Fibroblast of lung (primary cell): ENCODE data around the gene TUG1. TPM values are rescaled to one million over a fixed set of nuclear protein-coding genes. Genes with fewer than 3 reads are reported as not detected.

ENCODE experiments used
- DNase-seq, 2 donors: peaks; one replicate each; pipeline versions ENCODE4 v3.0.0 to v3.0.0-alpha.2; 2010; ENCODE audit warnings: low read depth in 2 of 2
- H2AFZ ChIP-seq: 2 replicates; pipeline ENCODE4 v1.5.1; 2012; ENCODE audit warnings: low read length, control low read depth, inconsistent platforms
- H3K27ac ChIP-seq: 2 replicates; pipeline ENCODE4 v1.5.1; 2011; ENCODE audit warnings: low read length, control low read depth; ENCODE audit not compliant: insufficient read depth
- H3K27me3 ChIP-seq: 2 replicates; pipeline ENCODE4 v1.5.1; 2011; ENCODE audit warnings: mild to moderate bottlenecking, low read length; ENCODE audit not compliant: control insufficient read depth, insufficient read depth
- H3K36me3 ChIP-seq: 2 replicates; pipeline ENCODE4 v1.5.1; 2011; ENCODE audit warnings: low read length; ENCODE audit not compliant: control insufficient read depth, insufficient read depth
- H3K4me1 ChIP-seq: 2 replicates; pipeline ENCODE4 v1.5.1; 2011; ENCODE audit warnings: low read length; ENCODE audit not compliant: control insufficient read depth, insufficient read depth; ENCODE audit errors: extremely low read depth
- H3K4me2 ChIP-seq: 2 replicates; pipeline ENCODE4 v1.5.1; 2011; ENCODE audit warnings: low read length, control low read depth; ENCODE audit not compliant: insufficient read depth; ENCODE audit errors: extremely low read depth
- H3K4me3 ChIP-seq, 4 experiments: fragments of 200-600 bp in 1 of 4; sonication (generic) in 1 of 4; replicated peaks in 1 of 4; 2 replicates each; pipeline ENCODE4 v1.5.1; 2011 to 2016; ENCODE audit warnings: low read length in 4 of 4, low read depth in 3 of 4, mild to moderate bottlenecking in 3 of 4, control low read depth in 2 of 4, inconsistent platforms in 1 of 4, mixed read lengths in 1 of 4; ENCODE audit not compliant: insufficient read depth in 1 of 4; ENCODE audit errors: control extremely low read depth in 1 of 4
- H3K79me2 ChIP-seq: 2 replicates; pipeline ENCODE4 v1.5.1; 2012; ENCODE audit warnings: mild to moderate bottlenecking, low read length, inconsistent platforms; ENCODE audit not compliant: control insufficient read depth, insufficient read depth
- H3K9ac ChIP-seq: 2 replicates; pipeline ENCODE4 v1.5.1; 2011; ENCODE audit warnings: mild to moderate bottlenecking, low read length, control low read depth; ENCODE audit not compliant: insufficient read depth
- H3K9me3 ChIP-seq: 2 replicates; pipeline ENCODE4 v1.5.1; 2012; ENCODE audit warnings: low read depth, low read length; ENCODE audit not compliant: control insufficient read depth, insufficient read depth
- H4K20me1 ChIP-seq: 2 replicates; pipeline ENCODE4 v1.5.1; 2011; ENCODE audit warnings: low read length; ENCODE audit not compliant: control insufficient read depth, insufficient read depth; ENCODE audit errors: extremely low read depth
- CTCF ChIP-seq, 2 donors: IDR thresholded peaks in 1 of 2; conservative IDR thresholded peaks in 1 of 2; 1 replicate in 1 of 2; 2 replicates in 1 of 2; pipeline ENCODE4 v1.5.1; 2011 to 2012; ENCODE audit warnings: low read length in 2 of 2, control low read depth in 1 of 2, inconsistent platforms in 1 of 2, low read depth in 1 of 2, mild to moderate bottlenecking in 1 of 2
- EZH2 ChIP-seq: IDR thresholded peaks from 2 replicates; pipeline ENCODE4 v1.5.1; 2012; ENCODE audit warnings: low read length, control low read depth, mild to moderate bottlenecking; ENCODE audit errors: missing control alignments
- polyA plus RNA-seq, 2 donors: library from polyadenylated mRNA; depleted of rRNA in 1 of 2; stranded (reverse) in 1 of 2; unstranded in 1 of 2; fragments of >200 nt; gene quantifications; 2 replicates each; pipeline ENCODE4 v1.2.1, GENCODE V29; 2011 to 2012; ENCODE audit warnings: missing spikeins in 1 of 2
- total RNA-seq: library from RNA; depleted of rRNA; stranded (reverse); fragments of >200 nt; gene quantifications from 2 replicates; pipeline ENCODE4 v1.2.1, GENCODE V29; 2014

TUG1 gene
- total and polyA plus RNA-seq, 2 donors (not counting 1 experiment from before 2014, with no cell fraction given): 39.5 to 114 TPM

- Histone ChIP-seq H3K4me1 (no peaks in the 10 kb centered on the region), H2AFZ (no peak overlapping the region), H3K4me2 (no peak overlapping the region), H3K9me3 (no peaks in the 10 kb centered on the region), H3K27me3 (no peaks in the 10 kb centered on the region), H4K20me1 (no peaks in the 10 kb centered on the region), H3K79me2 (no peaks in the 10 kb centered on the region), H3K4me3 (no peak overlapping the region), H3K36me3 (peaks cover 28% of the 10 kb centered on the region), H3K27ac (no peak overlapping the region), H3K9ac (no peak overlapping the region)
- TF ChIP-seq EZH2: no peak
- TF ChIP-seq CTCF (conservative IDR thresholded peaks at IDR 0.05 in 1 of 2, IDR thresholded peaks at IDR 0.05 in 1 of 2; ENCODE audit: low read depth in 1 of 2, low read length in 2 of 2): no peak
- DNase-seq: no peak
Observed at GRCh38 chr22:30928401-30928800, 40.7 kb upstream of the TUG1 start.

GRCh38 chr22:30930228-30930627, 38.8 kb upstream of the TUG1 start:
- H3K9me3 ChIP-seq: no peaks in the 10 kb centered on the region
- no peak overlapping the region for H3K4me2 ChIP-seq
- H2AFZ ChIP-seq: no peak overlapping the region
- H3K36me3 ChIP-seq: peaks cover 35% of the 10 kb centered on the region
- H4K20me1 ChIP-seq: no peaks in the 10 kb centered on the region
- no peaks in the 10 kb centered on the region for H3K4me1 ChIP-seq
- TF ChIP-seq EZH2 (no peak), CTCF (conservative IDR thresholded peaks at IDR 0.05 in 1 of 2, IDR thresholded peaks at IDR 0.05 in 1 of 2; ENCODE audit: low read depth in 1 of 2, low read length in 2 of 2) (no peak)
- H3K79me2 ChIP-seq: no peaks in the 10 kb centered on the region
- H3K4me3 ChIP-seq: no peak overlapping the region
- H3K27me3 ChIP-seq: no peaks in the 10 kb centered on the region
- no peak overlapping the region for H3K27ac ChIP-seq
- no peak for DNase-seq
- H3K9ac ChIP-seq: no peak overlapping the region

GRCh38 chr22:30931541-30932300, 37.3 kb upstream of the TUG1 start:
- H3K9me3 ChIP-seq: no peaks in the 10 kb centered on the region
- H4K20me1 ChIP-seq: no peaks in the 10 kb centered on the region
- H3K4me2 ChIP-seq: no peak overlapping the region
- no peaks in the 10 kb centered on the region for H3K4me1 ChIP-seq
- no peak overlapping the region for H2AFZ ChIP-seq
- H3K36me3 ChIP-seq: peaks cover 33% of the 10 kb centered on the region
- DNase-seq: no peak
- H3K27ac ChIP-seq: no peak overlapping the region
- no peaks in the 10 kb centered on the region for H3K27me3 ChIP-seq
- no peak overlapping the region for H3K4me3 ChIP-seq
- H3K9ac ChIP-seq: no peak overlapping the region
- H3K79me2 ChIP-seq: no peaks in the 10 kb centered on the region
- TF ChIP-seq CTCF (conservative IDR thresholded peaks at IDR 0.05 in 1 of 2, IDR thresholded peaks at IDR 0.05 in 1 of 2; ENCODE audit: low read depth in 1 of 2, low read length in 2 of 2): no peak
- no peak for TF ChIP-seq EZH2
